Suprapubic skin (tissue), 4 donors: ENCODE results near the gene KRT6A.

Experiments used
- CTCF ChIP-seq, 2 donors: fragments of 200-600 bp in 1 of 2; fragments of 450-650 bp in 1 of 2; sonication (generic) in 1 of 2; IDR thresholded peaks; one replicate each; pipeline ENCODE4 v1.5.1; 2016 to 2019; ENCODE audit warnings: antibody characterized with exemption in 2 of 2, mild to moderate bottlenecking in 1 of 2, moderate library complexity in 1 of 2
- EP300 ChIP-seq: sonication (generic); formaldehyde crosslinking; IDR thresholded peaks from one replicate; pipeline ENCODE4 v1.6.1; 2017; ENCODE audit warnings: antibody characterized with exemption
- POLR2A ChIP-seq, 2 donors: fragments of 450-650 bp; IDR thresholded peaks; one replicate each; pipeline ENCODE4 v1.6.1; 2017; ENCODE audit warnings: antibody characterized with exemption in 2 of 2, mild to moderate bottlenecking in 2 of 2, moderate library complexity in 2 of 2
- POLR2AphosphoS5 ChIP-seq, 3 donors: sonication (generic); formaldehyde crosslinking; IDR thresholded peaks; one replicate each; pipeline ENCODE4 v1.6.1; 2017; ENCODE audit warnings: antibody characterized with exemption in 3 of 3

DNA sequence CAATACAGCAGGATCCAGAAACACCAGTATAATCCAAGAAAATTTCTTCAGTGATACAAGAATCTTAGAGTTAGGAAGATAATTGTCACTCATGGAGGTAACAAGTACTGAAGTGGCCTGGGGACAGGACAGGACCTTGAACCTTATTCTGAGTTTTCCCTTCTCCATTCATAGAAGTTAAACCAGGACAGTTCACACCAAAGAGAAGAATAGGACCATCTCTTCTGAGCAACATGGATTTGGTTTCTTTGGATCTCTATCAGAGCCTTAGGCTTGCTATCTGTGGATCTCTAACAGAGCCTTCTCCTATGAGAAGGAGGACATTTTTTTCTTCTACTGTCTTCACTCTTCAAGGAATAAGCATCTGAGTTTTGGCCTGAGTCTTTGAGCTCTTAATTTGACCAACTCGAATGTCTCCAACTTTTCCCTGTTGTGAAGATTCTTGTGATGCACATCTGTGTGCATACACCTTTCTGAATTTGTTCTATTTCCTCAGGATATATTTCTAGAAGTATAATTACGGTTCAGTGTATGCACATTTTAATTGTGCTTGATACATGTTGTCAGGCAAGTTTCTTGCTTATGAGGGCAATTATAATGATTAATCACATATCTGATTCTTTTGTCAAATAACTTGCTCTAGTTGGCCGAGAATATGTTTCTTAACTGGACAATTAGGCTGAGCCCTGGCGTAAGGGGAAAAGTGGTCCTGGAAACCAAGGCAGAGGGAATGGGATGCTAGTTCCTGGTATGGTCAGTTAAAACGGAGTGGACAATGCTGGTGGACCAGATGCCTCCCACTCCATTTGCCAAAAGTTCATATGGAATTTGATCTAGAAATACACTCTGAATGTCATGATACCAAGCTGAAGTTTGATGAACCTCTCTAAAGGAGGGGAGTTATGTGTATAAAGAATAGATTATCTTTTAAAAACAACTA lies 6.6 kb downstream of the KRT6A start:
- TF ChIP-seq CTCF (IDR thresholded peaks at IDR 0.05) (no peak), POLR2AphosphoS5 (IDR thresholded peaks at IDR 0.05) (no peak), POLR2A (IDR thresholded peaks at IDR 0.05) (no peak), EP300 (no peak)
